ENCODE data around the gene SNTG2.
"Not testable (repeated sequence)": the region's sequence is repeated elsewhere in the genome, so short reads cannot be mapped to it uniquely, and the experiment has no call there.

SNTG2 gene

GRCh38 chr2:1209246-1209645, 258.6 kb downstream of the SNTG2 start:
- no peak for DNase-seq

GRCh38 chr2:1209761-1210160, 259.1 kb downstream of the SNTG2 start:
- DNase-seq: no peak

GRCh38 chr2:1210352-1210751, 259.7 kb downstream of the SNTG2 start:
- DNase-seq: no peak

- DNase-seq: no peak
These were observed 269.4 kb downstream of the SNTG2 start for GRCh38 chr2:1219901-1220573.

- DNase-seq: no peak
These were observed 271.4 kb downstream of the SNTG2 start for GRCh38 chr2:1222056-1222455.

- DNase-seq: no peak
These were observed 273.1 kb downstream of the SNTG2 start for GRCh38 chr2:1223791-1224190.

GRCh38 chr2:1224901-1225300, 274.3 kb downstream of the SNTG2 start:
- DNase-seq: no peak

- DNase-seq: no peak
These were observed 276.1 kb downstream of the SNTG2 start for GRCh38 chr2:1226766-1227165.

- no peak for DNase-seq
These were observed 276.7 kb downstream of the SNTG2 start for GRCh38 chr2:1227274-1227900.

- DNase-seq: not testable (repeated sequence)
These were observed 278.9 kb downstream of the SNTG2 start for GRCh38 chr2:1229596-1229995.

- no peak for DNase-seq
These were observed 279.7 kb downstream of the SNTG2 start for GRCh38 chr2:1230155-1230893.

- no peak for DNase-seq
These were observed 280.9 kb downstream of the SNTG2 start for GRCh38 chr2:1231466-1232063.

GRCh38 chr2:1233281-1233680, 282.6 kb downstream of the SNTG2 start:
- no peak for DNase-seq

- DNase-seq: no peak
These were observed 284.2 kb downstream of the SNTG2 start for GRCh38 chr2:1234731-1235308.

GRCh38 chr2:1235806-1236205, 285.2 kb downstream of the SNTG2 start:
- no peak for DNase-seq

GRCh38 chr2:1236606-1237005, 286.0 kb downstream of the SNTG2 start:
- no peak for DNase-seq

- DNase-seq: no peak
These were observed 287.1 kb downstream of the SNTG2 start for GRCh38 chr2:1237783-1238182.

GRCh38 chr2:1238598-1239138, 288.0 kb downstream of the SNTG2 start:
- no peak for DNase-seq

- no peak for DNase-seq
These were observed 294.5 kb downstream of the SNTG2 start for GRCh38 chr2:1245193-1245592.

- DNase-seq: no peak
These were observed 295.6 kb downstream of the SNTG2 start for GRCh38 chr2:1246239-1246638.

GRCh38 chr2:1246991-1247390, 296.3 kb downstream of the SNTG2 start:
- no peak for DNase-seq

GRCh38 chr2:1248187-1248586, 297.5 kb downstream of the SNTG2 start:
- no peak for DNase-seq

All from activated CD4-positive, alpha-beta T cell treated with anti-CD3 and anti-CD28 coated beads, Interleukin-2, amount 50 U/mL, for 48 hours (primary cell).